Ovary (tissue), 9 donors: ENCODE results near the gene MYBPC3. TPM values are rescaled to one million over a fixed set of nuclear protein-coding genes. Genes with fewer than 3 reads are reported as not detected.

Experiments
- DNase-seq, 5 donors: peaks; one replicate each; pipeline ENCODE4 v3.0.0-alpha.2; 2019 to 2020
- H3K27ac ChIP-seq, 2 donors: fragments of 200-600 bp; one replicate each; pipeline versions ENCODE4 v1.5.1 to v1.8.0; 2019 to 2022
- H3K27me3 ChIP-seq: fragments of 200-600 bp; one replicate; pipeline ENCODE4 v1.8.0; 2022
- H3K36me3 ChIP-seq: fragments of 200-600 bp; sonication (generic); one replicate; pipeline ENCODE4 v1.5.1; 2019
- H3K4me1 ChIP-seq: one replicate; pipeline ENCODE4 v1.8.1; 2013; ENCODE audit warnings: mild to moderate bottlenecking, moderate library complexity; ENCODE audit not compliant: insufficient read depth
- H3K4me3 ChIP-seq: fragments of 200-600 bp; sonication (generic); one replicate; pipeline ENCODE4 v1.5.1; 2017
- H3K9me3 ChIP-seq, 2 donors: fragments of 200-600 bp in 1 of 2; sonication (generic) in 1 of 2; one replicate each; pipeline versions ENCODE4 v1.5.1 to v1.8.1; 2013 to 2019; ENCODE audit warnings: mild to moderate bottlenecking in 1 of 2, moderate library complexity in 1 of 2
- CTCF ChIP-seq, 3 donors: fragments of 450-650 bp in 2 of 3; fragments of 200-600 bp in 1 of 3; IDR thresholded peaks; one replicate each; pipeline versions ENCODE4 v1.5.1 to v1.8.0; 2016 to 2022; ENCODE audit warnings: antibody characterized with exemption in 3 of 3, mild to moderate bottlenecking in 1 of 3
- EP300 ChIP-seq: sonication (generic); formaldehyde crosslinking; IDR thresholded peaks from one replicate; pipeline ENCODE4 v1.6.1; 2017; ENCODE audit warnings: antibody characterized with exemption
- POLR2A ChIP-seq: fragments of 450-650 bp; IDR thresholded peaks from one replicate; pipeline ENCODE4 v1.6.1; 2017; ENCODE audit warnings: antibody characterized with exemption, mild to moderate bottlenecking, moderate library complexity
- WGBS, 3 donors: extraction: QIAGEN DNeasy Blood & Tissue Kit in 1 of 3; methylation state at CpG; one replicate each; pipeline versions ENCODE4 v1.1.5 to v1.1.7; 2013 to 2017; 5-methylcytosine and 5-hydroxymethylcytosine counted together
- intact Hi-C, 4 donors: fragments of 100-400 bp; cut with DNase I; formaldehyde crosslinking; loops; one replicate each; pipeline versions ENCODE4 v1.11.0 to v1.15.1; 2022 to 2023
- polyA plus RNA-seq, 2 donors: library from polyadenylated mRNA; stranded (reverse); fragments of 200-250 nt in 1 of 2; fragments of 350-450 nt in 1 of 2; fragmentation: Illumina TruSeq in 1 of 2; extraction: RNeasy Lipid Tissue Mini Kit (QIAGEN cat#74804) in 1 of 2; gene quantifications; one replicate each; pipeline ENCODE4 v1.2.3, GENCODE V29; 2013 to 2014
- total RNA-seq, 7 donors: library from RNA; depleted of rRNA in 2 of 7; stranded (reverse); fragments of >200 nt in 2 of 7; fragmentation: NEBNext Ultra II Directional in 3 of 7; extraction: Animal tissue kit (Norgen Biotek cat#: 25700) in 3 of 7; gene quantifications; one replicate each; pipeline versions ENCODE4 v1.1.0 to v1.2.4, GENCODE V29; 2016 to 2023
- donor health status: DM: no; HTN: no; CAD: no; lungs with moderate emphysema.
- donor health status: DM: no; HTN: no; CAD: no.
- donor health status: Bipolar disorder and iron deficiency.
- donor health status: DM: yes; HTN: yes; CAD: no.
- donor health status: DM: no; HTN: no; CAD: no.
- donor health status: DM: yes; HTN: yes; CAD: no.

The MYBPC3 gene
- total and polyA plus RNA-seq, 9 donors, result 0.05 to 0.40 (median 0.22) TPM; not detected in 4

- 83 to 84% (median 83%) methylated on average over 11 of the region's 11 CpGs for WGBS, 3 donors
- intact Hi-C loops, result no loop called here
- Histone ChIP-seq H3K4me1 (no peaks in the 10 kb centered on the region), H3K36me3 (no peaks in the 10 kb centered on the region), H3K9me3 (no peaks in the 10 kb centered on the region), H3K27me3 (no peaks in the 10 kb centered on the region), H3K27ac (no peak overlapping the region), H3K4me3 (no peak overlapping the region)
- TF ChIP-seq POLR2A (no peak), EP300 (no peak), CTCF (IDR thresholded peaks at IDR 0.05) (no peak)
- DNase-seq, result peak in 1 of 5 donors; percentile 15
Observed at GRCh38 chr11:47391077-47391583, 38.6 kb upstream of the MYBPC3 start.

GRCh38 chr11:47390422-47390760 lies 37.9 kb upstream of the MYBPC3 start:
- 91 to 95% (median 94%) methylated on average over 6 of the region's 6 CpGs for WGBS, 3 donors
- Histone ChIP-seq H3K4me1 (no peaks in the 10 kb centered on the region), H3K4me3 (no peak overlapping the region), H3K27ac (no peak overlapping the region), H3K9me3 (no peaks in the 10 kb centered on the region), H3K27me3 (no peaks in the 10 kb centered on the region), H3K36me3 (no peaks in the 10 kb centered on the region)
- intact Hi-C loops, result no loop called here
- TF ChIP-seq EP300, result no peak
- no peak for TF ChIP-seq POLR2A
- TF ChIP-seq CTCF (IDR thresholded peaks at IDR 0.05), result no peak
- peak in 1 of 5 donors; percentile 14 for DNase-seq

GRCh38 chr11:47389577-47390421 lies 37.3 kb upstream of the MYBPC3 start:
- WGBS, 3 donors, result 85 to 90% (median 88%) methylated on average over 17 of the region's 17 CpGs
- H3K27me3 ChIP-seq, result no peaks in the 10 kb centered on the region
- intact Hi-C loops, result no loop called here
- peak in 1 of 5 donors; percentile 24 for DNase-seq
- no peaks in the 10 kb centered on the region for H3K36me3 ChIP-seq
- no peaks in the 10 kb centered on the region for H3K4me1 ChIP-seq
- TF ChIP-seq CTCF (IDR thresholded peaks at IDR 0.05) (no peak), EP300 (no peak), POLR2A (no peak)
- no peak overlapping the region for H3K27ac ChIP-seq
- H3K9me3 ChIP-seq, result no peaks in the 10 kb centered on the region
- H3K4me3 ChIP-seq, result no peak overlapping the region

GRCh38 chr11:47388697-47389576 lies 36.4 kb upstream of the MYBPC3 start:
- no peaks in the 10 kb centered on the region for H3K9me3 ChIP-seq
- H3K4me1 ChIP-seq, result no peaks in the 10 kb centered on the region
- no peaks in the 10 kb centered on the region for H3K36me3 ChIP-seq
- WGBS, 3 donors, result 85 to 90% (median 86%) methylated on average over 27 to 28 of the region's 28 CpGs
- TF ChIP-seq POLR2A (no peak), EP300 (no peak), CTCF (IDR thresholded peaks at IDR 0.05) (no peak)
- intact Hi-C loops, result no loop called here
- no peak overlapping the region for H3K4me3 ChIP-seq
- H3K27ac ChIP-seq, result no peak overlapping the region
- DNase-seq, result peak in 1 of 5 donors; percentile 28
- no peaks in the 10 kb centered on the region for H3K27me3 ChIP-seq
